Lower leg skin (tissue), 4 donors: Measurements from ENCODE around the gene RLN3. TPM values are rescaled to one million over a fixed set of nuclear protein-coding genes. Genes with fewer than 3 reads are reported as not detected.

Experiments
- DNase-seq, 2 donors: peaks; one replicate each; pipeline ENCODE4 v3.0.0-alpha.2; 2019; ENCODE audit warnings: low spot score in 2 of 2
- H3K4me3 ChIP-seq: fragments of 200-600 bp; sonication (generic); 2 replicates; pipeline ENCODE4 v1.5.1; 2017; ENCODE audit warnings: mild to moderate bottlenecking, low read depth; ENCODE audit not compliant: poor library complexity, severe bottlenecking
- POLR2A ChIP-seq, 2 donors: fragments of 450-650 bp; IDR thresholded peaks; one replicate each; pipeline ENCODE4 v1.6.1; 2016 to 2017; ENCODE audit warnings: antibody characterized with exemption in 2 of 2, mild to moderate bottlenecking in 1 of 2, moderate library complexity in 1 of 2
- WGBS, 2 donors: methylation state at CpG; one replicate each; pipeline ENCODE4 v1.1.5; 2018; 5-methylcytosine and 5-hydroxymethylcytosine counted together
- intact Hi-C: fragments of 100-400 bp; cut with DNase I; formaldehyde crosslinking; loops from one replicate; pipeline ENCODE4 v1.15.0; 2023; ENCODE audit warnings: low total_unique reads
- total RNA-seq, 4 donors: library from RNA; depleted of rRNA; stranded (reverse); fragments of >200 nt; gene quantifications; one replicate each; pipeline ENCODE4 v1.1.0, GENCODE V29; 2016
- TF ChIP-seq, protein P1 (sequence below), 3 donors: fragments of 450-650 bp; IDR thresholded peaks; one replicate each; pipeline ENCODE4 v1.5.1; 2016; ENCODE audit warnings: antibody characterized with exemption in 3 of 3, mild to moderate bottlenecking in 3 of 3, moderate library complexity in 2 of 3

The RLN3 gene
- total RNA-seq, 4 donors from 2014 or later: not detected

DNA sequence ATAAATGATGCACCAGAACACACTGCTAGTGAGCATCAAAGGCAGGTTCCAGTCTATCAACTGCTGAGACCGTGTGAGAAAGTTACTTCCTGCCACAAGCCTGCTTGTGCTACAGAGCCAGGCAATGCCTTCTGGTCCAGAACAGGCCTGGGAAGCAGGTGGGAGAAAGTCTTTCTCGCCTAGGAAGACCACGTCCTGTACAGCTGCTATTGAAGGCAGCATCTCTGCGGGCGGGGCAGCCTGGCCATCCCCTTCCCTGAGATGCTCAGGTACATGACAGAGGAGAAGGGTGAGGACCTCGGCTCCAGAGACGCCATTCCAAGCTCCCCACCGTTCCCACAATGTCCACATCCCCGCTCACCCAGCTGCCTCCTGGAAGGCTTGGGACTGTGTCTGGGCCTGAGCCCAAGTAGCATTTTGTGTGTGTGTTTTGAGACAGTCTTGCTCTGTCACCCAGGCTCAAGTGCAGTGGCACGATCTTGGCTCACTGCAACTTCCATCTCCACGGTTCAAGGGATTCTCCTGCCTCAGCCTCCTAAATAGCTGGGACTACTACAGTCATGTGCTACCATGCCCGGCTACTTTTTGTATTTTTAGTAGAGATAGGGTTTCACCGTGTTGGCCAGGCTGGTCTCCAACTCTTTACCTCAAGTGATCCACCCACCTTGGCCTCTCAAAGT lies 25.2 kb upstream of the RLN3 start:
- DNase-seq: no peak
- H3K4me3 ChIP-seq: no peak overlapping the region
- 51 to 60% methylated on average over 13 of the region's 13 CpGs for WGBS, 2 donors
- intact Hi-C loops: no loop called here
- TF ChIP-seq, protein P1, sequence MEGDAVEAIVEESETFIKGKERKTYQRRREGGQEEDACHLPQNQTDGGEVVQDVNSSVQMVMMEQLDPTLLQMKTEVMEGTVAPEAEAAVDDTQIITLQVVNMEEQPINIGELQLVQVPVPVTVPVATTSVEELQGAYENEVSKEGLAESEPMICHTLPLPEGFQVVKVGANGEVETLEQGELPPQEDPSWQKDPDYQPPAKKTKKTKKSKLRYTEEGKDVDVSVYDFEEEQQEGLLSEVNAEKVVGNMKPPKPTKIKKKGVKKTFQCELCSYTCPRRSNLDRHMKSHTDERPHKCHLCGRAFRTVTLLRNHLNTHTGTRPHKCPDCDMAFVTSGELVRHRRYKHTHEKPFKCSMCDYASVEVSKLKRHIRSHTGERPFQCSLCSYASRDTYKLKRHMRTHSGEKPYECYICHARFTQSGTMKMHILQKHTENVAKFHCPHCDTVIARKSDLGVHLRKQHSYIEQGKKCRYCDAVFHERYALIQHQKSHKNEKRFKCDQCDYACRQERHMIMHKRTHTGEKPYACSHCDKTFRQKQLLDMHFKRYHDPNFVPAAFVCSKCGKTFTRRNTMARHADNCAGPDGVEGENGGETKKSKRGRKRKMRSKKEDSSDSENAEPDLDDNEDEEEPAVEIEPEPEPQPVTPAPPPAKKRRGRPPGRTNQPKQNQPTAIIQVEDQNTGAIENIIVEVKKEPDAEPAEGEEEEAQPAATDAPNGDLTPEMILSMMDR (IDR thresholded peaks at IDR 0.05): no peak
- TF ChIP-seq POLR2A (IDR thresholded peaks at IDR 0.05): no peak

DNA sequence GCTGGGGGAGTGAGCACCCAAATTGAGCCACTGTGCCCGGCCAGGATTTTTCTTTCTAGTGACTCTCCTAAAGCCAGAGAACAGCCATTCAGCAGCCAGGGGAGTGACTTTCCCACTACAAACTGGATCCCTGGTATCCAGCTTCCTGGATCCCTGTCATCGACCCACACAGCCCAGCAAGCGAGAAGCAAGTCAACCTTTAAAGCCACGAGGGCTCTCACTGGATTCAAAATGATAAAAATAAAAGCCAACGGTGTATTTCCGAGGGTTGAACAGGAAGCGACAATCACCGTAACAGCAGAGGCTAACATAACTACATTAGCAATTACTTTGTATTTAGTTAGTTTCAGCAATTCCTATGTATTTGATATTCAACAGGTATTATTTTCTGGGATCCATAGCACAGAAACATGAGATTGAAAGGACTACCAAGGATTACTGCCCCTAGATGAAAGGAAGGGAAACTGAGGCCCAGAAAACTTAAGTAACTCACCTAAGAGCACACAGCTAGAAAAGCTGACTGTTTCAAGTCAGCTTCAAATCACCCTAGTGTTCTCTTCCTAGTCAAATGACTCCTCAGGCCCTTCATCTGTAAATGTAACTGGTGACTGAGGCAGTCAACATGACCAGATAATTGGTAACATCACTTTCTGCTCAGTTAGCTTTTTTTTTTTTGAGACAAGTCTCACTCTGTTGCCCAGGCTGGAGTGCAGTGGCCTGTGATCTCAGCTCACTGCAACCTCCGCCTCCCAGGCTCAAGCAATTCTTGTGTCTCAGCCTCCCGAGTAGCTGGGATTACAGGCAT lies 24.5 kb upstream of the RLN3 start:
- no peak overlapping the region for H3K4me3 ChIP-seq
- TF ChIP-seq POLR2A (IDR thresholded peaks at IDR 0.05): no peak
- TF ChIP-seq, protein P1 (IDR thresholded peaks at IDR 0.05): no peak
- no peak for DNase-seq
- intact Hi-C loops: no loop called here
- 32 to 38% methylated on average over 10 of the region's 10 CpGs for WGBS, 2 donors

DNA sequence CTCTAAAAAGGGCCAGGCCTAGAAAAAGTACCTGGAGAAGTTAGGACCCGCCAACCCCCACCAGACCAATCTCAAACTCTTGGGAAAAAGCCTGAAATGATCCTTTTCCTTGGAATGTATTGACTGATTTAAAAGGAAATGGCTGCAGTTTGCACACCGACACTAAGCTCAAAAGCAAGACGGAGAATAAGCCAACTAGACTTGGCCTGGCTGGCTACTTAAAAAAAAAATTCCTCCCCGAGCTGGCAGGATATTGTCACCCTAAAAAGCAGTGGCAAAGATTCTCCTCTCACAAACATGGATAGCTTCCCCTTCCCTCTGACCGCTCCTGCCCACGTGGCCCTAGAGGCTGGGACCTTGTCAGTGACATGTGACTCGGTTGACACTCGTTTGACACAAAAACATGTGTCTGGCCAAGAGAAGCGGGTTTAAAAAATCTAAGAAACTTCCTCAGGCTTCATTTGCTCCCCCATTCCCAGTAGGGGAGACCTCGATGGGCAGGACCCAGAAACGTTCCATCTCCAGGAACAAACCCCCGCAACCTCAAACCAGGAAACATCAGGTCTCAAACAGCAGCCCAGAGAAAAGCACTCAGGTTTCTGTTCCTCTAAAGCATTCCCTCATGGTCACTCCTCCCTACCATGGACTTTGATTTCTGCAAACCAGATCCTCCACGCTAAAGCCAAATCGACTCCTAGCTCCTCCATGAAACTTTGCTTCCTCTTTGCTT lies 23.2 kb upstream of the RLN3 start:
- 18 to 19% methylated on average over 14 of the region's 14 CpGs for WGBS, 2 donors
- TF ChIP-seq POLR2A (IDR thresholded peaks at IDR 0.05): no peak
- TF ChIP-seq, protein P1 (IDR thresholded peaks at IDR 0.05): no peak
- intact Hi-C loops: no loop called here
- no peak overlapping the region for H3K4me3 ChIP-seq
- DNase-seq: peak; percentile 79 to 94

DNA sequence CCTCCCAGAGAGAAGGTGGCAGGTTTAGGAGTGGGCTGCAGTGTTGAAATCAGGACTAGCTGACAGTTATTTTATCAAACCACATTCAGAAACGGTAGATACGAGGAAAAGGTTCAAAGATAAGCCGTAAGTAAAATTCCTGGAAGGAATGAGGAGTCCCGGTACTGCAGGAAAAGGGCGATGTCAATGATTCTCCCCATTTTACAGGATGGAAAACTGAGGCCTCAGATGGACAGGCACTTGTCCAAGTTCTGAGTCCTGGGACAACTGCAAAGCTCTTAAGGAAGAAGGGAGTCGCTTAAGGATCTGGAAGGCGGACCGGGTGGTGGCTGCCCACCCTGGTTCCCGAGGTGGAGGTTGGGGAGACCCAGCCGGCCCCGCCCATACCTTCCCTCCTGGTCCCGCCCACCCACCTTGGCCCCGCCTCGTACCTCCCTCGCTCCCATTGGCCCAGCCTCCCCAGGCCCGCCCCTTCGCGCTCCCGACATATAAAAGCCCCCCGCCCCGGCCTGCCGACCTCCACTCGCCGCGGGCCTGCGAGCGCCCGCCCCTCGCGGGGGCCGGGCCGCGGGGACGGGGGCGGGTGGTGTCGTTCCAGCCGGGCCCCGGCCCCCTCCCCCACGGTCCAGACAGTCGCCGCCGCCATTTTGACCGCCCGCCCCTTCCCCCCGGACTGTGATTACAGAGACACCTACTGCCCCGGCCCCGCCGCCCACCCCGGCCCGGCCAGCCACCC lies 22.4 kb upstream of the RLN3 start:
- no peak for TF ChIP-seq POLR2A (IDR thresholded peaks at IDR 0.05)
- TF ChIP-seq, protein P1 (IDR thresholded peaks at IDR 0.05): no peak
- H3K4me3 ChIP-seq: peak overlapping the region; percentile 77
- intact Hi-C loops: no loop called here
- DNase-seq: peak; percentile 85 to 98
- 5 to 6% methylated on average over 15 to 45 of the region's 50 CpGs for WGBS, 2 donors

DNA sequence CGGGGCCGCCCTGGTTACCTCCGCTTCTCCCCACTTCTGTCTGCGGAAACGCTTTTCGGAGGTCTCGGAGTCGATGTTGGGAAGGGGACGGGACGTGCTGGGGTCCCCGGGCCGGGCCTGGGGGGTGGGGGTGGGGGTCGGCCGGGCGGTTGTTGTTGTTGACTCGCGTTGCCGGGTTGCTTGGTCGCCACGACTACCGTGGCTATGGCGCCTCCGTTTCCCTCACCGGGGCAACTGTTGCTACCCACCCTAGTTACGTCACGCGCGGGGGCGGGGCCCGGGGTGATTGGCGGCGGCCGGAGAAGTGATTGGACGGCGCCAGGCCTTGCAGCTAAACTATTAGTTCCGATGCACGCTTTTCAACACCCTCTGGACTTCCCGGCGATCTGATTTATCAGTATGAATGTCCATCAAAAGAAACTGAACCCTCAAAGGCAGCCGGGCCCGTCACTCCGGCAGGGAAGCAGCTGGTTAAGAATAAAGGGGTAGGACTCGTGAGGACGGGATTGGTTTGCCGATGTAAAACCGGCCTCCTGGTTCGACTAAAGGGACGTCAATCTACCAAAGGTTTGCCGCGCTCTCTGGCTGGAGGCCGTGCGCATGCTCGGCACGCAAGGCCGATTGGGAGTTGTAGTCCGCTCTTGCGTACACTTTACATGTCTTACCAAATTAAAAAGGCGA lies 21.7 kb upstream of the RLN3 start, which contains the start of gene RFX1:
RFX1 (minus strand) TSS at position 236 of the 681 bp plus-strand sequence. CDS start 12,477 bp downstream, outside the sequence.
- WGBS, 2 donors: 0 to 1% methylated on average over 35 to 55 of the region's 58 CpGs
- intact Hi-C loops: no loop called here

More for the DNA sequence above, 21.7 kb upstream of the RLN3 start, which contains the start of gene RFX1:
- TF ChIP-seq POLR2A (IDR thresholded peaks at IDR 0.05): no peak
- TF ChIP-seq, protein P1 (IDR thresholded peaks at IDR 0.05): peak in 1 of 3 donors; percentile 17
- H3K4me3 ChIP-seq: peak within 1 kb of the TSS; percentile 77
- DNase-seq: peak; percentile 99 to 100
